Neural cell (in vitro differentiated cells): ENCODE data around the gene ACAD11.

Source experiments
- CTCF ChIP-seq: fragments of 450-650 bp; IDR thresholded peaks from 2 replicates; pipeline ENCODE4 v1.5.1; 2014; ENCODE audit warnings: antibody characterized with exemption, mild to moderate bottlenecking, moderate library complexity; ENCODE audit not compliant: poor library complexity, severe bottlenecking
- MXI1 ChIP-seq: fragments of 450-650 bp; conservative IDR thresholded peaks from 2 replicates; pipeline ENCODE4 v1.6.1; 2014; ENCODE audit warnings: antibody characterized with exemption, mild to moderate bottlenecking; ENCODE audit not compliant: poor library complexity, severe bottlenecking
- POLR2AphosphoS5 ChIP-seq: IDR thresholded peaks from 2 replicates; pipeline ENCODE4 v1.6.1; 2012
- REST ChIP-seq: IDR thresholded peaks from 2 replicates; pipeline ENCODE4 v1.6.1; 2012; ENCODE audit warnings: borderline replicate concordance

GRCh38 chr3:132596326-132596725, 63.3 kb downstream of the ACAD11 start:
- no peak for TF ChIP-seq MXI1
- TF ChIP-seq CTCF, result no peak
- TF ChIP-seq POLR2AphosphoS5, result no peak
- no peak for TF ChIP-seq REST
